ENCODE measurements around the gene SIK2.

The SIK2 gene

GRCh38 chr11:111691176-111691575 lies 88.9 kb downstream of the SIK2 start:
- TF ChIP-seq CTCF (IDR thresholded peaks at IDR 0.05; ENCODE audit: insufficient read depth, low read length, missing control alignments) = no peak
- CTCF ChIA-PET = interaction anchor here (1.3 kb wide), 1 partner anchor 11 kb away, joined by 6 read pairs; no protein-coding TSS in a partner anchor
- no peak for DNase-seq (ENCODE audit: low read depth, low spot score)
- H3K4me3 ChIP-seq (ENCODE audit: low read depth, low read length) = no peak overlapping the region
- POLR2A ChIA-PET = no interaction called here

DNA sequence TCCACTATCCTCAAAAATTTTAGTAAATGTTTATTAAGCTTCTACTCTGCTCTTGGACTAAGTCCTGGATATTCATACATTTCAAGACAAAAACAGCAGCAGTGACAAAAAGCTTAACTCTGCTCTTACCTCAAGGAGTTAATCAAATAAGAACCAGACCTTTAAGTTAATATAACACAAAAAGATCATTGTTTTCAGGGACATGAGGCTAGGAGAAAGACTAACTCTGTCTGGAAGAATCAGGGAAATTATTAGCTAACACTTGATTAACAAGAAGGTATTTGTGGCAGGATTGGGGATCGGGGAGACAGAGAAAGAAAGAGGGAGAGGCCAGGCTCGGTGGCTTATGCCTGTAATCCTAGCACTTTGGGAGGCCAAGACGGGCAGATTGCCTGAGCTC lies 89.5 kb downstream of the SIK2 start:
- POLR2A ChIA-PET = no interaction called here
- CTCF ChIA-PET = interaction anchor here (1.3 kb wide), 1 partner anchor 10 kb away, joined by 6 read pairs; no protein-coding TSS in a partner anchor
- TF ChIP-seq CTCF (IDR thresholded peaks at IDR 0.05; ENCODE audit: insufficient read depth, low read length, missing control alignments) = no peak
- no peak for DNase-seq (ENCODE audit: low read depth, low spot score)
- no peak overlapping the region for H3K4me3 ChIP-seq (ENCODE audit: low read depth, low read length)

GRCh38 chr11:111693224-111693937 lies 91.1 kb downstream of the SIK2 start:
- no peak for DNase-seq (ENCODE audit: low read depth, low spot score)
- TF ChIP-seq CTCF (IDR thresholded peaks at IDR 0.05; ENCODE audit: insufficient read depth, low read length, missing control alignments) = no peak
- H3K4me3 ChIP-seq (ENCODE audit: low read depth, low read length) = no peak overlapping the region
- POLR2A ChIA-PET = no interaction called here
- CTCF ChIA-PET = no interaction called here

DNA sequence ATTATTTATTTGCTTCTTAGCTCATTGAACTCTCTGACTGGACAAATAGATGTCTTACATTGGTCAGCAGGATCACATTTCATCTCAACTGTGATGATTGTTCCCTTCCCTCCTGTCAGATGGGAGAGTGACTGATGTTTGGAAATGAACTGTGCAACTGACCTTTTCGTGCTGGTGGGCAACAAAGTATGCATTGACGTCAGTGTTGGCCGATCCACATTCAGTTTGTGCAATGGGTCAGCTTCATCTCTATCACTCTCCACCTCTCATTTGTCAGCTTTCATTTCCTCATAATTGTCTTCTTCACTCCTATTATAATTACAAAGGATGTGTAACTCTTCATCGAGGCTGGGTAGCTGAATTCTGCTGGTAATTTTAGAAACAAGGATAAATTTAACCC lies 92.6 kb downstream of the SIK2 start:
- TF ChIP-seq CTCF (IDR thresholded peaks at IDR 0.05; ENCODE audit: insufficient read depth, low read length, missing control alignments) = no peak
- no peak overlapping the region for H3K4me3 ChIP-seq (ENCODE audit: low read depth, low read length)
- DNase-seq (ENCODE audit: low read depth, low spot score) = peak; percentile 46
- CTCF ChIA-PET = interaction anchor here (1.2 to 1.3 kb wide), 2 partner anchors 82 to 90 kb away, joined by 4 read pairs; no protein-coding TSS in a partner anchor
- POLR2A ChIA-PET = no interaction called here

- no peak for DNase-seq (ENCODE audit: low read depth, low spot score)
- CTCF ChIA-PET = interaction anchor here (0.9 to 1.0 kb wide), 3 partner anchors 9 to 92 kb away, joined by 3 read pairs; no protein-coding TSS in a partner anchor
- H3K4me3 ChIP-seq (ENCODE audit: low read depth, low read length) = no peak overlapping the region
- POLR2A ChIA-PET = no interaction called here
- no peak for TF ChIP-seq CTCF (IDR thresholded peaks at IDR 0.05; ENCODE audit: insufficient read depth, low read length, missing control alignments)
Observed at GRCh38 chr11:111696556-111696955, 94.3 kb downstream of the SIK2 start.

DNA sequence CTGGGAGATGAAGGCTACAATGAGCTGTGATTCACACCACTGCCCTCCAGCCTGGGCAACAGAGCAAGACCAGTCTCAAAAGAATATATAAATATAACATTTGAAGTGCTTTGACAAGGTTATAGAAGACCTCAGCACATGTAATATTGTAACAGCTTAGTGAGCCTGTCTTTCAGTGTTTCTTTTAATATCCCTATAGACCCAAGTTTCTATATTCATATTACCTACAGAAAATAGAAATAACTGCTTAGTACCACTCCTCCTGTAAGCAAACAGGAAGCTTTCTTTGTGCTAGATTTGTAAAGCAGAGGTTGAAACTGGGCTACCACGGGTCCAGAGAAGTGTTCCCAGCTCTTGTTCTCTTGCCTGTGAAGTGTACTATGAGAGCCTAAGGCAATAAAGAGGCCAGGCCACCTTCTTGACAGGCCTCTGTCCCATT lies 95.7 kb downstream of the SIK2 start:
- no peak overlapping the region for H3K4me3 ChIP-seq (ENCODE audit: low read depth, low read length)
- no peak for DNase-seq (ENCODE audit: low read depth, low spot score)
- POLR2A ChIA-PET = no interaction called here
- CTCF ChIA-PET = interaction anchor here (2.2 kb wide), 1 partner anchor 11 kb away, joined by 9 read pairs; no protein-coding TSS in a partner anchor
- no peak for TF ChIP-seq CTCF (IDR thresholded peaks at IDR 0.05; ENCODE audit: insufficient read depth, low read length, missing control alignments)
